ENCODE data around the gene AK6. TPM values are rescaled to one million over a fixed set of nuclear protein-coding genes. Genes with fewer than 3 reads are reported as not detected.
A peak's percentile ranks its signal among the peaks of the same experiment; 100 is the strongest.
"Not testable (repeated sequence)": the region's sequence is repeated elsewhere in the genome, so short reads cannot be mapped to it uniquely, and the experiment has no call there.

AK6 gene
- polyA plus RNA-seq, 3 donors = 65.9 to 70.6 (median 66.0) TPM

DNA sequence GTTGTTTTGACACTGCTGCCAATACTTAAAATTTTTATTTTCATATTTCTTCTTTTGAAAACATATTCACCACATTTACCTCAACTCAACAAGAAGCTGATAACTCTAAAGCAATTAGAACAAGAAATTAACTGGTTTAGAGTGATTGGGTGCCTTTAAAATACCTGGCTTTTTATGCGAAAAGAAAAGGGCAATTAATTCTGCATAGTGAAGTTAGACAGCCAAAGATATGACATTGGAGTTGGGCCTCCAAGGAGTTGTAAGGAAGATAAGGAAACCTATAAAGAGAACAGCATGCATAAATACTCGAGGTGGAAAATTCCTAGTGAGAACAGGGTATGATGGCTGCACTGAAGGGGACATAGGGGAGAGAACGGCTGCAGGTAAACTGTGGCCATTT lies 9.6 kb downstream of the AK6 start:
- DNase-seq = no peak

GRCh38 chr5:69350664-69351063 lies 18.7 kb downstream of the AK6 start:
- no peak for DNase-seq

DNA sequence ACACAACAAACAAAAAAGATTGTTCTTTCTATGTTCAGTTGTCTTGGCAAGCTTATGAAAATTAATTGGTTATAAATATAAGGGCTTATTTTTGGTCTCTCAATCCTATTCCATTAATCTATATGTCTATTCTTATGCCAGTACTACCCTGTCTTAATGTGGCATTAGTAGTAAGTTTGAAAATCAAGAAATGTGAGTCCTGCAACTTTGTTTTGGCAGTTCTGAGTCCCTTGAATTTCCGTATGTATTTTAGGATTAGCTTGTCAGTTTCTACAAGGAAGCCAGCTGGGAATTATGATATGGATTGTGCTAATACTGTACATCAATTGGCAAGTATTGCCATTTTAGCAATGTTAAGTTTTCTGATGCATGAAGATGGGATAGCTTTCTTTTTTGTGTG lies 26.2 kb downstream of the AK6 start:
- DNase-seq = no peak

DNA sequence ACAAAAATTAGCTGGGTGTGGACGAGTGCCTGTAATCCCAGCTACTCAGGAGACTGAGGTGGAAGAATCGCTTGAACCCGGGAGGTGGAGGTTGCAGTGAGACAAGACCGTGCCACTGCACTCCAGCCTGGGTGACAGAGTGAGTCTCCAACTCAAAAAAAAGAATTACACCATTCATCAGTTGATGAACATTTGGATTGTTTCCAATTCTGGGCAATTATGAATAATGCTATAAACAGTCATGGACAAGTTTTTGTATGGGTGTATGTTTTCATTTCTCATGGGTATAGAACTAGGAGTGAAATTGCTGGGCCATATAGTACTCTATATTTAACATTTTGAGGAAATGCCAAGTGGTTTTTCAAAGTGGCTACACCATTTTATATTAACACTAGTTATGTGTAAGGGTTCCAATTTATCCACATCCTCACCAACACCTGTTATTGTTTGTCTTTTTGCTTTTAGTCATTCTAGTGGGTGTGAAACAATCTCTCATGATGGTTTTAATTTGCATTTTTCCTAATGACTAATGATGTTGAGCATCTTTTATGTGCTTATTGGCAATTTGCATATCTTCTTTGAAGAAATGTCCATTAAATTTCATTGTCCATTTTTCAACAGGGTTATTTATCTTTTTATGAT lies 27.7 kb downstream of the AK6 start:
- DNase-seq = no peak

- no peak for DNase-seq
These were observed 33.9 kb downstream of the AK6 start for GRCh38 chr5:69335341-69335935.

- peak; percentile 78 for DNase-seq
These were observed 34.5 kb downstream of the AK6 start for GRCh38 chr5:69334793-69335268.

DNA sequence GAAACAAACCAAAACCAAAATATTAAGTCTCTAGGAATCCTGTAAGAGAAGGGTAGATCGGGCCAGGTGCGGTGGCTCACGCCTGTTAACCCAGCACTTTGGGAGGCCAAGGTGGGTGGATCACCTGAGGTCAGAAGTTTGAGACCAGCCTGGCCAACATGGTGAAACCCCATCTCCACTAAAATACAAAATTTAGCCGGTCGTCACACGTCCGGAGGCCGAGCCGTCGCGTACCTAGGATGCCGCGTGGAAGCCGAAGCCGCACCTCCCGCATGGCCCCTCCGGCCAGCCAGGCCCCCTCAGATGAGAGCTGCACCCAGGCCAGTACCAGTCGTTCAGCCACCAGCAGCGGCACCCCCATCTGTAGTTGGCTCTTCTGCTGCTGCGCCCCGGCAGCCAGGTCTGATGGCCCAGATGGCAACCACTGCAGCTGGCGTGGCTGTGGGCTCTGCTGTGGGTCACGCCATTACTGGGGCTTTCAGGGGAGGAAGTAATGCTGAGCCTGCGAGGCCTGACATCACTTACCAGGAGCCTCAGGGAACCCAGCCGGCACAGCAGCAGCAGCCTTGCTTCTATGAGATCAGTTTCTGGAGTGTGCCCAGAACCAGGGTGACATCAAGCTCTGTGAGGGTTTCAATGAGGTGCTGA lies 35.5 kb downstream of the AK6 start:
- not testable (repeated sequence) for DNase-seq

GRCh38 chr5:69331528-69332445 lies 37.5 kb downstream of the AK6 start:
- no peak for DNase-seq

DNA sequence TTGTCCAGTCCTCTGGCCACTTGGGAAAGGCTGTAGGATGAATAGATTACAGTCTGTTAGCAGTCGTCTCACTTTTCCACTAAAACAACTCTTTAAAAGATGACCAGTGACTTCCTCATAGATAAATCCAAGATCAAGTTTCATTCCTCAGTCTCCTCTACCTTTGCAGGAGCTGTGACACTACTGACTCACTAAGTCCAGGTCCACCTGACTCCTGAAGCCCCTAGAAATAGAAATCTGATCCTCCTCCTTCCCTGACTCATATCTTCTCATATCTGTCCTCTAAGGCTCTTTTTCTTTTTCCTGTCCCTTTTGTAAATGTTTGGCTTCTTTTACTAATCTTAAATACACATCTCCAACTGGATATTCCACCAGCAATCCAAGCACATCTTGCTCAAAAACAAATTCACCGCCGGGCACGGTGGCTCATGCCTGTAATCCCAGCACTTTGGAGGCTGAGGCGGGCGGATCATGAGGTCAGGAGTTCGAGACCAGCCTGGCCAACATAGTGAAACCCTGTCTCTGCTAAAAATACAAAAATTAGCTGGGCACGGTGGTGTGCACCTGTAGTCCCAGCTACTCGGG lies 39.3 kb downstream of the AK6 start:
- no peak for DNase-seq

GRCh38 chr5:69326365-69326764 lies 43.0 kb downstream of the AK6 start:
- DNase-seq = no peak

- DNase-seq = no peak
These were observed 51.9 kb downstream of the AK6 start for GRCh38 chr5:69317391-69317790.

DNA sequence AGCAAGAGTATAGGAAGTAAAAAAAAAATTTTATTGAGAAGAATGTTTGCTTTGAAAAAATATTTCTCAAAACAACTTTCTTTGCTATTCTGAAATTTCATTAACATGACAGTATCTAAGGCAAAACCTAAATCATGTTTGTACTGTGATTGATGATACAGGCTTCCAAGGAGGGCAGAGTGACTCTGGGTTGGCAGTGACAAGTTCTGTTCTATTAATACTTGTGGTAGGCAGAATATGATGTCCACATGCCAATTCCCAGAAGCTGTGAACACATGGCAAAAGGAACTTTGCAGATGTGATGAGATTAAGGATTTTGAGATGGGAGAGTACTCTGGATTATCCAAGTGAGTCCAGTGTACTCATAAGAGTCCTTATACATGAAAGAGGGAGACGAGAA lies 53.3 kb downstream of the AK6 start:
- DNase-seq = no peak

DNA sequence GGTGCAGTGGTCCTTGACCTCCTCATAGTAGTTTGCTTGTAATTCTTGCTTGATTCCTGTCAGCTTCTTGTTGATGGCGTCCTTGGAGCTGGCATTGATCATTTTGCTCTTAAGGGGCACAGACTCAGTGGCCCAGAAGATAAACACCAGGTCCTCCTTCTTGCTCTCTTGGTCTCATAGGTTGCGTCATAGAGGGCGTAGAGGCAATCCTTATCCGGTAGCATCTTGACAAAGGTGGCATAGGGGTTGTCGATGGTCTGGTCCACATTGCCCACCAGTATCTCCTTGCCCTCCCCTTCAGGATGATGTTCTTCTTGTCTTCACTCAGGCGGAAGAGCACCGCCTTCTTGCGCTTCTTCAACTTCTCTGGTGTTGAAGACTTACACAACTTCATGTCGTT lies 55.9 kb downstream of the AK6 start:
- no peak for DNase-seq

- DNase-seq = no peak
These were observed 56.7 kb downstream of the AK6 start for GRCh38 chr5:69312459-69313160.

GRCh38 chr5:69309380-69309779 lies 59.9 kb downstream of the AK6 start:
- no peak for DNase-seq

- DNase-seq = no peak
These were observed 61.2 kb downstream of the AK6 start for GRCh38 chr5:69308046-69308553.

GRCh38 chr5:69305512-69305911 lies 63.8 kb downstream of the AK6 start:
- DNase-seq = no peak
